Adrenal gland (tissue), 5 donors: ENCODE results near the gene IFT81.

Source experiments
- POLR2A ChIP-seq, 2 donors: fragments of 450-650 bp; IDR thresholded peaks; one replicate each; pipeline ENCODE4 v1.6.1; 2017; ENCODE audit warnings: antibody characterized with exemption in 2 of 2, mild to moderate bottlenecking in 2 of 2, moderate library complexity in 1 of 2
- TF ChIP-seq, protein P1 (sequence below), 6 experiments: fragments of 450-650 bp in 4 of 6; fragments of 200-600 bp in 2 of 6; sonication (generic) in 1 of 6; IDR thresholded peaks; 1 replicate in 5 of 6; 2 replicates in 1 of 6; pipeline versions ENCODE4 v1.5.1 to v1.8.0; 2016 to 2021; ENCODE audit warnings: antibody characterized with exemption in 6 of 6, mild to moderate bottlenecking in 2 of 6, moderate library complexity in 1 of 6
- donor health status: DM: no; HTN: no; CAD: no.

GRCh38 chr12:110234755-110235154 lies 110.6 kb downstream of the IFT81 start:
- TF ChIP-seq, protein P1, sequence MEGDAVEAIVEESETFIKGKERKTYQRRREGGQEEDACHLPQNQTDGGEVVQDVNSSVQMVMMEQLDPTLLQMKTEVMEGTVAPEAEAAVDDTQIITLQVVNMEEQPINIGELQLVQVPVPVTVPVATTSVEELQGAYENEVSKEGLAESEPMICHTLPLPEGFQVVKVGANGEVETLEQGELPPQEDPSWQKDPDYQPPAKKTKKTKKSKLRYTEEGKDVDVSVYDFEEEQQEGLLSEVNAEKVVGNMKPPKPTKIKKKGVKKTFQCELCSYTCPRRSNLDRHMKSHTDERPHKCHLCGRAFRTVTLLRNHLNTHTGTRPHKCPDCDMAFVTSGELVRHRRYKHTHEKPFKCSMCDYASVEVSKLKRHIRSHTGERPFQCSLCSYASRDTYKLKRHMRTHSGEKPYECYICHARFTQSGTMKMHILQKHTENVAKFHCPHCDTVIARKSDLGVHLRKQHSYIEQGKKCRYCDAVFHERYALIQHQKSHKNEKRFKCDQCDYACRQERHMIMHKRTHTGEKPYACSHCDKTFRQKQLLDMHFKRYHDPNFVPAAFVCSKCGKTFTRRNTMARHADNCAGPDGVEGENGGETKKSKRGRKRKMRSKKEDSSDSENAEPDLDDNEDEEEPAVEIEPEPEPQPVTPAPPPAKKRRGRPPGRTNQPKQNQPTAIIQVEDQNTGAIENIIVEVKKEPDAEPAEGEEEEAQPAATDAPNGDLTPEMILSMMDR (IDR thresholded peaks at IDR 0.05), result no peak
- TF ChIP-seq POLR2A (IDR thresholded peaks at IDR 0.05), result no peak
